HEK293T (cell line): ENCODE data around the gene CHD5.

Experiments
- ARNT ChIP-seq: fragments of 450-650 bp; IDR thresholded peaks from 2 replicates; pipeline ENCODE4 v1.6.1; 2017; ENCODE audit warnings: mild to moderate bottlenecking
- BHLHE40 ChIP-seq: fragments of 450-650 bp; IDR thresholded peaks from 2 replicates; pipeline ENCODE4 v1.6.1; 2016; ENCODE audit warnings: mild to moderate bottlenecking, moderate library complexity, borderline replicate concordance
- FOXA1 ChIP-seq: fragments of 450-650 bp; IDR thresholded peaks from 2 replicates; pipeline ENCODE4 v1.6.1; 2016; ENCODE audit warnings: mild to moderate bottlenecking
- FOXK2 ChIP-seq: fragments of 450-650 bp; IDR thresholded peaks from 2 replicates; pipeline ENCODE4 v1.6.1; 2016; ENCODE audit warnings: mild to moderate bottlenecking
- FOXM1 ChIP-seq: fragments of 450-650 bp; IDR thresholded peaks from 2 replicates; pipeline ENCODE4 v1.6.1; 2017; ENCODE audit warnings: mild to moderate bottlenecking, borderline replicate concordance
- HDGF ChIP-seq: fragments of 450-650 bp; IDR thresholded peaks from 2 replicates; pipeline ENCODE4 v1.6.1; 2017; ENCODE audit warnings: antibody characterized with exemption, borderline replicate concordance
- LEF1 ChIP-seq: fragments of 450-650 bp; IDR thresholded peaks from 2 replicates; pipeline ENCODE4 v1.6.1; 2017; ENCODE audit warnings: mild to moderate bottlenecking, borderline replicate concordance
- NFRKB ChIP-seq: fragments of 450-650 bp; IDR thresholded peaks from 2 replicates; pipeline ENCODE4 v1.6.1; 2016; ENCODE audit warnings: mild to moderate bottlenecking, moderate library complexity
- SP1 ChIP-seq: fragments of 450-650 bp; IDR thresholded peaks from 2 replicates; pipeline ENCODE4 v1.6.1; 2017
- TARDBP ChIP-seq: fragments of 450-650 bp; IDR thresholded peaks from 2 replicates; pipeline ENCODE4 v1.6.1; 2016

DNA sequence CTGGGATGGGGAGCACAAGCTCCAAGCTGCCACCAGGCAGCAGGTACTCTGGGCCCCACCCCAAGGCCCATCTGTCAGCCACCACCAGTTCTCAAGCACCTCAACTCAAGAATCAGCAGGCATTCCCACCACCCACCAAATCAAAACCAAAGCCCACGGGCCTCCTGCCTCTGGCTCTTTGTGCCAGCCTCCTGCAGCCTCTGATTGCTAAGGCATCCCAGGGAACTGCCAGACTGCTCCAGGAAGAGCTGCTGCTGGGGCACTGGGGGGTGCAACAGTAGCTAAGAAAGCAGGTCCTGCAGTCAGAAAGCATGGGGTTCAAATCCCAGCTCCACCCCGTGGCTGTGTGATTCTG lies 34.7 kb downstream of the CHD5 start:
- TF ChIP-seq FOXM1 (no peak), BHLHE40 (no peak), SP1 (no peak), FOXK2 (no peak), FOXA1 (no peak), TARDBP (no peak), LEF1 (no peak), ARNT (no peak), HDGF (no peak), NFRKB (no peak)
